T-cell (primary cell): ENCODE measurements around the gene HBM. TPM values are rescaled to one million over a fixed set of nuclear protein-coding genes. Genes with fewer than 3 reads are reported as not detected.

Experiments
- ATAC-seq, 4 experiments: fragments of 200-7000 bp in 3 of 4; fragments of 150-1000 bp in 1 of 4; cut with Tn5 transposase; replicated peaks in 1 of 4; 1 replicate in 3 of 4; 2 replicates in 1 of 4; pipeline ENCODE4 v1.10.0; 2021; ENCODE audit warnings: moderate library complexity in 3 of 4, mild to moderate bottlenecking in 2 of 4, moderate number of reproducible peaks in 1 of 4
- CTCF ChIA-PET, 2 donors: fragments of 300-600 bp; sonication (Branson Sonifier 250); formaldehyde crosslinking; loops; one replicate each; lab custom pipeline; 2022; ENCODE audit warnings: antibody characterized with exemption in 2 of 2; lab: Charles Lee
- POLR2A ChIA-PET, 2 donors: fragments of 300-600 bp; sonication (Branson Sonifier 250); formaldehyde crosslinking; loops; one replicate each; lab custom pipeline; 2022; ENCODE audit warnings: antibody characterized with exemption in 2 of 2; lab: Charles Lee
- DNase-seq, 35 experiments: peaks; one replicate each; pipeline versions ENCODE4 v3.0.0 to v3.0.0-alpha.2; 2013 to 2023
- H3K27ac ChIP-seq: one replicate; pipeline ENCODE4 v1.5.1; 2013; ENCODE audit warnings: low read length
- H3K27me3 ChIP-seq, 2 experiments: replicated peaks in 1 of 2; 1 replicate in 1 of 2; 2 replicates in 1 of 2; pipeline versions ENCODE4 v1.6.1 to v1.7.0; 2013; ENCODE audit warnings: low read length in 1 of 2, mixed read lengths in 1 of 2; ENCODE audit not compliant: control insufficient read depth in 2 of 2, insufficient read depth in 2 of 2; ENCODE audit errors: extremely low read depth in 1 of 2
- H3K36me3 ChIP-seq, 2 donors: 1 replicate in 1 of 2; 2 replicates in 1 of 2; pipeline versions ENCODE4 v1.6.1 to v1.7.0; 2013; ENCODE audit warnings: low read length in 1 of 2; ENCODE audit not compliant: control insufficient read depth in 2 of 2, insufficient read depth in 1 of 2; ENCODE audit errors: extremely low read depth in 1 of 2
- H3K4me1 ChIP-seq, 2 experiments: 1 replicate in 1 of 2; 2 replicates in 1 of 2; pipeline versions ENCODE4 v1.6.1 to v1.7.0; 2013; ENCODE audit warnings: low read length in 2 of 2, mixed read lengths in 1 of 2; ENCODE audit not compliant: insufficient read depth in 2 of 2, control insufficient read depth in 1 of 2; ENCODE audit errors: extremely low read depth in 1 of 2
- H3K4me3 ChIP-seq, 2 donors: 1 replicate in 1 of 2; 2 replicates in 1 of 2; pipeline versions ENCODE4 v1.5.1 to v1.7.0; 2013; ENCODE audit warnings: mild to moderate bottlenecking in 2 of 2, low read length in 1 of 2, moderate library complexity in 1 of 2; ENCODE audit not compliant: control insufficient read depth in 1 of 2; ENCODE audit errors: extremely low read depth in 1 of 2
- H3K9me3 ChIP-seq: 2 replicates; pipeline ENCODE4 v1.7.0; 2013
- H3K27ac Mint-ChIP-seq, 2 donors: one replicate each; pipeline ENCODE4 v1.8.0; 2020 to 2021; ENCODE audit warnings: mild to moderate bottlenecking in 2 of 2, mixed read lengths in 2 of 2
- H3K27me3 Mint-ChIP-seq, 2 donors: one replicate each; pipeline ENCODE4 v1.8.0; 2021 to 2022; ENCODE audit warnings: mixed read lengths in 2 of 2
- H3K36me3 Mint-ChIP-seq: one replicate; pipeline ENCODE4 v1.8.0; 2021; ENCODE audit warnings: mixed read lengths
- H3K4me1 Mint-ChIP-seq, 3 donors: one replicate each; pipeline ENCODE4 v1.8.0; 2020 to 2022; ENCODE audit warnings: mixed read lengths in 3 of 3, mild to moderate bottlenecking in 1 of 3
- H3K4me3 Mint-ChIP-seq, 3 donors: one replicate each; pipeline ENCODE4 v1.8.0; 2020 to 2022; ENCODE audit warnings: mild to moderate bottlenecking in 3 of 3, mixed read lengths in 3 of 3, moderate library complexity in 3 of 3
- H3K9me3 Mint-ChIP-seq, 3 donors: one replicate each; pipeline ENCODE4 v1.8.0; 2020 to 2022; ENCODE audit warnings: mixed read lengths in 3 of 3
- WGBS: methylation state at CpG from one replicate; pipeline ENCODE4 v1.1.5; 2013; ENCODE audit warnings: missing lambda C conversion rate; ENCODE audit not compliant: insufficient coverage; 5-methylcytosine and 5-hydroxymethylcytosine counted together
- total RNA-seq, 35 experiments: library from RNA in 6 of 35; stranded (reverse) in 6 of 35; fragments of 120-200 nt in 1 of 35; gene quantifications; one replicate each; pipeline versions ENCODE4 v1.2.1 to v1.2.4 and lab custom pipeline; 2013 to 2026

Gene HBM
- total RNA-seq, 5 donors from 2014 or later (not counting 1 experiment from before 2014, with no cell fraction given) = not detected

- Histone ChIP-seq H3K36me3 (no peaks in the 10 kb centered on the region), H3K27me3 (peaks cover 2 to 13% of the 10 kb centered on the region in 2 experiments), H3K4me3 (no peak overlapping the region), H3K4me1 (peaks cover 0 to 6% of the 10 kb centered on the region in 2 experiments), H3K9me3 (no peaks in the 10 kb centered on the region), H3K27ac (no peak overlapping the region)
- Mint-ChIP-seq H3K4me1 (peaks cover 0 to 8% (median 4%) of the 10 kb centered on the region in 3 donors), H3K9me3 (no peaks in the 10 kb centered on the region), H3K4me3 (no peak overlapping the region), H3K27me3 (peaks cover 11 to 20% of the 10 kb centered on the region in 2 donors), H3K27ac (no peak overlapping the region), H3K36me3 (no peaks in the 10 kb centered on the region)
- DNase-seq = no peak
- ChIA-PET POLR2A (no interaction called here), CTCF (no interaction called here)
- WGBS = 100% methylated on average over 1 of the region's 6 CpGs
- ATAC-seq = no peak
Measured at GRCh38 chr16:143047-143446, 22.7 kb upstream of the HBM start.

GRCh38 chr16:143456-143855 is 22.3 kb upstream of the HBM start:
- no peaks in the 10 kb centered on the region for H3K9me3 Mint-ChIP-seq
- no peak overlapping the region for H3K4me3 Mint-ChIP-seq
- ChIA-PET POLR2A (no interaction called here), CTCF (no interaction called here)
- peaks cover 11 to 20% of the 10 kb centered on the region in 2 donors for H3K27me3 Mint-ChIP-seq
- H3K4me1 ChIP-seq = peaks cover 0 to 6% of the 10 kb centered on the region in 2 experiments
- peaks cover 2 to 15% of the 10 kb centered on the region in 2 experiments for H3K27me3 ChIP-seq
- no peak overlapping the region for H3K27ac Mint-ChIP-seq
- no peak overlapping the region for H3K4me3 ChIP-seq
- no peaks in the 10 kb centered on the region for H3K36me3 ChIP-seq
- H3K36me3 Mint-ChIP-seq = no peaks in the 10 kb centered on the region
- ATAC-seq = no peak
- 65% methylated on average over 6 of the region's 6 CpGs for WGBS
- H3K4me1 Mint-ChIP-seq = peaks cover 0 to 7% (median 3%) of the 10 kb centered on the region in 3 donors
- DNase-seq = no peak
- no peak overlapping the region for H3K27ac ChIP-seq
- H3K9me3 ChIP-seq = no peaks in the 10 kb centered on the region

DNA sequence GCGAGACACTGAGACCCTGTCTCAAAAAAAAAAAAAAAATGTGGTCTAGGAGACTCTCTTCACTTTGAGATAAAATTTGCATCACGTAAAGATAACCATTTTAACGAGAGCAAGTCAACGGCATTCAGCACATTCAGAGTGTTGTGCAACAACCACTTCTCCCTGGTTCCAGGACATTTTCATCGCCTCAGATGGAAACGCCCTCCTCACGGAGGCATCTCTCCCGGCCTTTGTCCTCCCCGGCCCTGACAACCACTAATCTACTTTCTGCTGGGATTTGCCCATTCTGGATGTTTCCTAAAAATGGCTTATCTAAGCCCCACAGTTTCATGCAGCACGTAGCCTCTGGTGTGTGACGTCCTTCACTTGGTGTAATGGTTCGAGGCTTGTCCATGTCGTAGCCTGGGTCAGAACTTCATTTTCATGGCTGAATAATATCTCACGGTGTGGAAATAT is 21.0 kb upstream of the HBM start:
- H3K4me1 Mint-ChIP-seq = peaks cover 0 to 2% (median 0%) of the 10 kb centered on the region in 3 donors
- no peaks in the 10 kb centered on the region for H3K36me3 Mint-ChIP-seq
- ATAC-seq = no peak
- peaks cover 2 to 24% of the 10 kb centered on the region in 2 experiments for H3K27me3 ChIP-seq
- no peaks in the 10 kb centered on the region for H3K36me3 ChIP-seq
- H3K4me3 Mint-ChIP-seq = no peak overlapping the region
- H3K9me3 ChIP-seq = no peaks in the 10 kb centered on the region
- no peaks in the 10 kb centered on the region for H3K4me1 ChIP-seq
- H3K9me3 Mint-ChIP-seq = no peaks in the 10 kb centered on the region
- no peak overlapping the region for H3K27ac ChIP-seq
- CTCF ChIA-PET = no interaction called here
- no peak for DNase-seq
- no peak overlapping the region for H3K4me3 ChIP-seq
- peaks cover 16 to 30% of the 10 kb centered on the region in 2 donors for H3K27me3 Mint-ChIP-seq
- POLR2A ChIA-PET = no interaction called here
- no peak overlapping the region for H3K27ac Mint-ChIP-seq
- WGBS = 89% methylated on average over 14 of the region's 14 CpGs

GRCh38 chr16:146646-147045 is 19.1 kb upstream of the HBM start:
- POLR2A ChIA-PET = no interaction called here
- no CpG with 5 or more reads among the region's 2 CpGs for WGBS
- Histone ChIP-seq H3K4me3 (no peak overlapping the region), H3K27ac (no peak overlapping the region), H3K9me3 (no peaks in the 10 kb centered on the region), H3K27me3 (peaks cover 5 to 31% of the 10 kb centered on the region in 2 experiments), H3K4me1 (no peaks in the 10 kb centered on the region), H3K36me3 (no peaks in the 10 kb centered on the region)
- ATAC-seq (no peak), DNase-seq (no peak)
- no peaks in the 10 kb centered on the region for H3K9me3 Mint-ChIP-seq
- H3K36me3 Mint-ChIP-seq = no peaks in the 10 kb centered on the region
- no peaks in the 10 kb centered on the region for H3K4me1 Mint-ChIP-seq
- CTCF ChIA-PET = no interaction called here
- H3K27me3 Mint-ChIP-seq = peaks cover 16 to 32% of the 10 kb centered on the region in 2 donors
- H3K27ac Mint-ChIP-seq = no peak overlapping the region
- H3K4me3 Mint-ChIP-seq = no peak overlapping the region

DNA sequence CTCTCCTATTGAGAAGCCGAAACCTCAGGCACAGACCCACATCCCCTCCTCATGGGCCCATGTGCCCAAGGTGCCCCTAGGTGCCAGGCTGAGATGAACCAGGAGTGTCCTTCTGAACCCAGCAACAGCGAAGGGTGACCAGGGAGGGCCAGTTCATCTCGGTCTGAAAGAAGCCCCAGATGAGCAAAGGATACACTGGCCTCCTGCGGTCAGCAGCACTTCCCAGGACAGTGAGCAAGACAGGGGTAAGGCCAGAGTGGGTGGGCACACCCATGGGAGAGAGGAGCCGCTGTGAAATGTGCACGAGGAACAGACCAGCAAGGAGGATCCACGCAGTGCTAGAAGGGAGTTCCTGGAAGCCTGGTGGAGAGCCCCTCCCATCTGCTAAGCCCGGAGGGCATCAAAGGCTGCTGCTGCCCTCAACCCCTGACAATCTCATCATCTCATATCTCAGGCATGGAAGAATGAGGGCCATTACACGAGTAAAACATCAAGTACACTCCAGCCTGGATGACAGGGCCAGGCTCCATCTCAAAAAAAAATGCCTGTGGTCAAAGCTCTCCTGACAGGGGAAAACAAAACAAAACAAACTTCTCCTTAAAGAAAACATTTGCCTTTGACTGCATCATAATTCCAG is 16.6 kb upstream of the HBM start:
- Mint-ChIP-seq H3K9me3 (no peaks in the 10 kb centered on the region), H3K36me3 (no peaks in the 10 kb centered on the region), H3K27me3 (peaks cover 7 to 31% of the 10 kb centered on the region in 2 donors), H3K27ac (no peak overlapping the region), H3K4me1 (peaks cover 0 to under 1% (median 0%) of the 10 kb centered on the region in 3 donors), H3K4me3 (no peak overlapping the region)
- no peak for ATAC-seq
- no peaks in the 10 kb centered on the region for H3K9me3 ChIP-seq
- no peaks in the 10 kb centered on the region for H3K36me3 ChIP-seq
- peaks cover 5 to 28% of the 10 kb centered on the region in 2 experiments for H3K27me3 ChIP-seq
- ChIA-PET POLR2A (no interaction called here), CTCF (no interaction called here)
- H3K4me1 ChIP-seq = peaks cover 0 to under 1% of the 10 kb centered on the region in 2 experiments
- H3K27ac ChIP-seq = no peak overlapping the region
- WGBS = 40% methylated on average over 7 of the region's 9 CpGs
- no peak overlapping the region for H3K4me3 ChIP-seq
- DNase-seq = no peak

GRCh38 chr16:152141-153128 is 13.3 kb upstream of the HBM start, which contains the start of gene HBZ:
Gene HBZ (plus strand): TSS chr16:152644. CDS start chr16:152910, 266 bp downstream.
- H3K27me3 Mint-ChIP-seq = peaks cover 11 to 33% of the 10 kb centered on the region in 2 donors
- POLR2A ChIA-PET = no interaction called here
- H3K4me1 Mint-ChIP-seq = peaks cover 7 to 9% (median 8%) of the 10 kb centered on the region in 3 donors

More at GRCh38 chr16:152141-153128, 13.3 kb upstream of the HBM start, which contains the start of gene HBZ:
- H3K9me3 Mint-ChIP-seq = no peaks in the 10 kb centered on the region
- no peaks in the 10 kb centered on the region for H3K36me3 ChIP-seq
- H3K27ac Mint-ChIP-seq = no peak within 1 kb of the TSS
- peak within 1 kb of the TSS in 1 of 3 donors; percentile 46 for H3K4me3 Mint-ChIP-seq
- ATAC-seq (no peak), DNase-seq (no peak)
- H3K4me1 ChIP-seq = peaks cover 2 to 10% of the 10 kb centered on the region in 2 experiments
- no peak within 1 kb of the TSS for H3K4me3 ChIP-seq
- no peak within 1 kb of the TSS for H3K27ac ChIP-seq
- CTCF ChIA-PET = no interaction called here
- 82% methylated on average over 5 of the region's 17 CpGs for WGBS
- peaks cover 6 to 49% of the 10 kb centered on the region in 2 experiments for H3K27me3 ChIP-seq
- no peaks in the 10 kb centered on the region for H3K9me3 ChIP-seq
- H3K36me3 Mint-ChIP-seq = no peaks in the 10 kb centered on the region
